SU-DHL-6 (cell line): Measurements from ENCODE around the gene PPP2R2C.

Experiments
- H2AFZ ChIP-seq: fragments of 200-600 bp; sonication (generic); 2 replicates; pipeline ENCODE4 v1.6.1; 2014; ENCODE audit warnings: low read depth, mild to moderate bottlenecking, moderate library complexity, mixed read lengths, antibody characterized with exemption, low read length; ENCODE audit not compliant: severe bottlenecking
- H3F3A ChIP-seq: fragments of 200-600 bp; shearing (Covaris generic); 2 replicates; pipeline ENCODE4 v1.6.0; 2016; ENCODE audit warnings: antibody characterized with exemption, mild to moderate bottlenecking; ENCODE audit not compliant: insufficient read depth
- H3K27ac ChIP-seq: fragments of 200-600 bp; sonication (generic); 2 replicates; pipeline ENCODE4 v1.5.1; 2016; ENCODE audit warnings: low read depth, mild to moderate bottlenecking, low read length, moderate library complexity, mixed read lengths
- H3K27me3 ChIP-seq: fragments of 200-600 bp; sonication (generic), shearing (Covaris generic); 2 replicates; pipeline ENCODE4 v1.6.0; 2014; ENCODE audit warnings: mild to moderate bottlenecking, low read length
- H3K36me3 ChIP-seq: fragments of 200-600 bp; sonication (generic); 2 replicates; pipeline ENCODE4 v1.6.1; 2014; ENCODE audit warnings: mild to moderate bottlenecking, low read length, mixed read lengths
- H3K4me2 ChIP-seq: fragments of 300-600, 200-600 bp; shearing (Covaris generic), sonication (generic); 2 replicates; pipeline ENCODE4 v1.6.0; 2014; ENCODE audit warnings: low read length, low read depth, mild to moderate bottlenecking; ENCODE audit not compliant: poor library complexity, severe bottlenecking
- H3K4me3 ChIP-seq: fragments of 200-600 bp; sonication (generic); 2 replicates; pipeline ENCODE4 v1.5.1; 2014; ENCODE audit warnings: antibody characterized with exemption, low read length, mild to moderate bottlenecking, mixed read lengths; ENCODE audit not compliant: insufficient read depth, poor library complexity, severe bottlenecking
- H3K79me2 ChIP-seq: fragments of 200-600 bp; sonication (generic); 2 replicates; pipeline ENCODE4 v1.6.1; 2014; ENCODE audit warnings: mild to moderate bottlenecking, low read length, moderate library complexity; ENCODE audit not compliant: insufficient read depth
- H3K9ac ChIP-seq: fragments of 200-600 bp; sonication (generic); 2 replicates; pipeline ENCODE4 v1.7.0; 2014; ENCODE audit warnings: mild to moderate bottlenecking, low read length
- H3K9me2 ChIP-seq: fragments of 200-600 bp; sonication (generic); replicated peaks from 2 replicates; pipeline ENCODE4 v1.6.1; 2014; ENCODE audit warnings: low read length; ENCODE audit not compliant: insufficient read depth
- H3K9me3 ChIP-seq: fragments of 200-600 bp; sonication (generic); 2 replicates; pipeline ENCODE4 v1.6.1; 2014; ENCODE audit warnings: low read length, mixed read lengths; ENCODE audit not compliant: insufficient read depth
- H4K20me1 ChIP-seq: fragments of 200-600 bp; sonication (generic); 2 replicates; pipeline ENCODE4 v1.6.1; 2014; ENCODE audit warnings: low read depth, mild to moderate bottlenecking, antibody characterized with exemption, low read length, moderate library complexity, mixed read lengths
- CTCF ChIP-seq: fragments of 200-600 bp; sonication (generic); IDR thresholded peaks from one replicate; pipeline ENCODE4 v1.5.1; 2017; ENCODE audit warnings: antibody characterized with exemption, mild to moderate bottlenecking, low read length, moderate library complexity; ENCODE audit not compliant: insufficient read depth, poor library complexity, severe bottlenecking
- EZH2phosphoT487 ChIP-seq: fragments of 200-600 bp; sonication (generic), shearing (Covaris generic); conservative IDR thresholded peaks from 2 replicates; pipeline ENCODE4 v1.6.1; 2018; ENCODE audit warnings: mild to moderate bottlenecking, antibody characterized with exemption, low read length, moderate library complexity, mixed read lengths

PPP2R2C gene

DNA sequence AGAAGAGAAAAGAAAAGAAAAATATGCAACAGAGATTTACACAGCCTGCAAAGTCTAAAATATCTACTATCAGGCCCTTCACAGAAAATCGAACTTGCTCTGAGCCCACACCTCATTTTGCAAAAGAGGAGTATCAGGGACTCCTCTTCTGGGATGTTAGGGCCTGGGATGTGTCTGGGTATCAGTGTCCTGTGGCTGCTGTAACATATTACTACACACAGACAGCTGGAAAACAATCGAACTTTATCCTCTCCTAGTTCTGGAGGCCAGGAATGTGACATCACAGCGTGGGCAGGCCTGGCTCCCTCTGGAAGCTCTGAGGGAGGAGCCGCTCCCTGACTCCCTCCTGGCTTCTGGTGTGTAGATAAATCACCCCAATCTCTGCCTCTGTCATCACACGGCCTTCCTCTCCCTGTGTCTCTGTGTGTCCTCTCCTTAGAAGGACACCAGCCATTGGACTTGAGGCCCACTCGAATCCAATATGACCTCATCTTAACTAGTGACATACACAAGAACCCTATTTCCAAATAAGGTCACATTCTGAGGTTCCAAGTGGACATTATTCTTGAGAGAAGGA is 52.9 kb downstream of the PPP2R2C start:
- no peaks in the 10 kb centered on the region for H3K79me2 ChIP-seq
- no peak overlapping the region for H3K9ac ChIP-seq
- H3K4me3 ChIP-seq, result no peak overlapping the region
- TF ChIP-seq CTCF (no peak), EZH2phosphoT487 (no peak)
- no peaks in the 10 kb centered on the region for H4K20me1 ChIP-seq
- H3K27ac ChIP-seq, result no peak overlapping the region
- no peak overlapping the region for H3K4me2 ChIP-seq
- H2AFZ ChIP-seq, result no peak overlapping the region
- H3K9me3 ChIP-seq, result no peaks in the 10 kb centered on the region
- no peaks in the 10 kb centered on the region for H3F3A ChIP-seq
- no peaks in the 10 kb centered on the region for H3K27me3 ChIP-seq
- no peaks in the 10 kb centered on the region for H3K9me2 ChIP-seq
- no peaks in the 10 kb centered on the region for H3K36me3 ChIP-seq

GRCh38 chr4:6418193-6418755 is 54.1 kb downstream of the PPP2R2C start:
- no peaks in the 10 kb centered on the region for H3F3A ChIP-seq
- H3K9me3 ChIP-seq, result no peaks in the 10 kb centered on the region
- H3K9ac ChIP-seq, result no peak overlapping the region
- no peak for TF ChIP-seq EZH2phosphoT487
- no peak for TF ChIP-seq CTCF
- no peak overlapping the region for H3K27ac ChIP-seq
- H3K27me3 ChIP-seq, result no peaks in the 10 kb centered on the region
- no peak overlapping the region for H3K4me3 ChIP-seq
- H3K79me2 ChIP-seq, result no peaks in the 10 kb centered on the region
- no peaks in the 10 kb centered on the region for H4K20me1 ChIP-seq
- no peak overlapping the region for H3K4me2 ChIP-seq
- H2AFZ ChIP-seq, result no peak overlapping the region
- no peaks in the 10 kb centered on the region for H3K36me3 ChIP-seq
- no peaks in the 10 kb centered on the region for H3K9me2 ChIP-seq

GRCh38 chr4:6417516-6418050 is 54.8 kb downstream of the PPP2R2C start:
- Histone ChIP-seq H3K4me2 (no peak overlapping the region), H3K27ac (no peak overlapping the region), H3K79me2 (no peaks in the 10 kb centered on the region), H2AFZ (no peak overlapping the region), H3F3A (no peaks in the 10 kb centered on the region), H3K4me3 (no peak overlapping the region), H4K20me1 (no peaks in the 10 kb centered on the region), H3K27me3 (no peaks in the 10 kb centered on the region), H3K9ac (no peak overlapping the region), H3K9me2 (no peaks in the 10 kb centered on the region), H3K36me3 (no peaks in the 10 kb centered on the region), H3K9me3 (no peaks in the 10 kb centered on the region)
- TF ChIP-seq EZH2phosphoT487, result no peak
- no peak for TF ChIP-seq CTCF
